Activated naive CD8-positive, alpha-beta T cell treated with anti-CD3 and anti-CD28 coated beads, Interleukin-2, amount 50 U/mL, for 24 hours (primary cell): ENCODE measurements around the gene WDFY2.

ENCODE experiments used
- ATAC-seq: fragments of 150-1000 bp; cut with Tn5 transposase; one replicate; pipeline ENCODE4 v1.10.0; 2021
- DNase-seq: peaks from one replicate; pipeline ENCODE4 v3.0.0; 2021
- H3K27ac Mint-ChIP-seq: one replicate; pipeline ENCODE4 v1.8.0; 2021; ENCODE audit warnings: mild to moderate bottlenecking, mixed read lengths
- H3K27me3 Mint-ChIP-seq: one replicate; pipeline ENCODE4 v1.8.0; 2021; ENCODE audit warnings: mixed read lengths
- H3K36me3 Mint-ChIP-seq: one replicate; pipeline ENCODE4 v1.8.0; 2021; ENCODE audit warnings: low read depth, mixed read lengths
- H3K4me1 Mint-ChIP-seq: one replicate; pipeline ENCODE4 v1.8.0; 2021; ENCODE audit warnings: mixed read lengths
- H3K4me3 Mint-ChIP-seq: one replicate; pipeline ENCODE4 v1.8.0; 2021; ENCODE audit warnings: mild to moderate bottlenecking, moderate library complexity, mixed read lengths
- H3K9me3 Mint-ChIP-seq: one replicate; pipeline ENCODE4 v1.8.0; 2021; ENCODE audit warnings: mixed read lengths

The WDFY2 gene

GRCh38 chr13:51742031-51742430 lies 157.8 kb downstream of the WDFY2 start:
- H3K27ac Mint-ChIP-seq: no peak overlapping the region
- H3K4me1 Mint-ChIP-seq: peaks cover 31% of the 10 kb centered on the region
- peaks cover 6% of the 10 kb centered on the region for H3K9me3 Mint-ChIP-seq
- no peak overlapping the region for H3K4me3 Mint-ChIP-seq
- no peaks in the 10 kb centered on the region for H3K27me3 Mint-ChIP-seq
- peaks cover 45% of the 10 kb centered on the region for H3K36me3 Mint-ChIP-seq
- ATAC-seq: no peak
- DNase-seq: no peak

- Mint-ChIP-seq H3K4me1 (peaks cover 26% of the 10 kb centered on the region), H3K9me3 (peaks cover 6% of the 10 kb centered on the region), H3K27ac (no peak overlapping the region), H3K4me3 (no peak overlapping the region), H3K36me3 (peaks cover 50% of the 10 kb centered on the region), H3K27me3 (no peaks in the 10 kb centered on the region)
- DNase-seq: no peak
- no peak for ATAC-seq
These were observed 158.3 kb downstream of the WDFY2 start for GRCh38 chr13:51742611-51743010.

- peaks cover 17% of the 10 kb centered on the region for H3K9me3 Mint-ChIP-seq
- DNase-seq (no peak), ATAC-seq (no peak)
- peaks cover 8% of the 10 kb centered on the region for H3K4me1 Mint-ChIP-seq
- no peak overlapping the region for H3K4me3 Mint-ChIP-seq
- no peaks in the 10 kb centered on the region for H3K27me3 Mint-ChIP-seq
- H3K27ac Mint-ChIP-seq: no peak overlapping the region
- H3K36me3 Mint-ChIP-seq: peaks cover 48% of the 10 kb centered on the region
These were observed 161.0 kb downstream of the WDFY2 start for GRCh38 chr13:51745243-51745642.

GRCh38 chr13:51746802-51747201 lies 162.5 kb downstream of the WDFY2 start:
- ATAC-seq: no peak
- Mint-ChIP-seq H3K9me3 (peaks cover 17% of the 10 kb centered on the region), H3K36me3 (peaks cover 42% of the 10 kb centered on the region), H3K4me1 (no peaks in the 10 kb centered on the region), H3K4me3 (no peak overlapping the region), H3K27ac (no peak overlapping the region), H3K27me3 (no peaks in the 10 kb centered on the region)
- no peak for DNase-seq

- Mint-ChIP-seq H3K27ac (no peak overlapping the region), H3K4me3 (no peak overlapping the region), H3K4me1 (no peaks in the 10 kb centered on the region), H3K36me3 (peaks cover 42% of the 10 kb centered on the region), H3K9me3 (peaks cover 17% of the 10 kb centered on the region), H3K27me3 (no peaks in the 10 kb centered on the region)
- DNase-seq (no peak), ATAC-seq (no peak)
These were observed 163.5 kb downstream of the WDFY2 start for GRCh38 chr13:51747438-51748434.

GRCh38 chr13:51756651-51757050 lies 172.4 kb downstream of the WDFY2 start:
- Mint-ChIP-seq H3K27me3 (no peaks in the 10 kb centered on the region), H3K36me3 (peaks cover 11% of the 10 kb centered on the region), H3K4me3 (no peak overlapping the region), H3K4me1 (no peaks in the 10 kb centered on the region), H3K9me3 (no peaks in the 10 kb centered on the region), H3K27ac (no peak overlapping the region)
- no peak for ATAC-seq
- DNase-seq: no peak

GRCh38 chr13:51758691-51759090 lies 174.4 kb downstream of the WDFY2 start:
- Mint-ChIP-seq H3K4me1 (peaks cover 17% of the 10 kb centered on the region), H3K9me3 (no peaks in the 10 kb centered on the region), H3K4me3 (no peak overlapping the region), H3K27ac (no peak overlapping the region), H3K27me3 (no peaks in the 10 kb centered on the region), H3K36me3 (peaks cover 11% of the 10 kb centered on the region)
- DNase-seq (no peak), ATAC-seq (no peak)

GRCh38 chr13:51759240-51759639 lies 175.0 kb downstream of the WDFY2 start:
- Mint-ChIP-seq H3K27ac (no peak overlapping the region), H3K9me3 (no peaks in the 10 kb centered on the region), H3K4me3 (no peak overlapping the region), H3K4me1 (peaks cover 23% of the 10 kb centered on the region), H3K27me3 (no peaks in the 10 kb centered on the region), H3K36me3 (peaks cover 8% of the 10 kb centered on the region)
- DNase-seq (no peak), ATAC-seq (no peak)

GRCh38 chr13:51760592-51760991 lies 176.3 kb downstream of the WDFY2 start:
- H3K27me3 Mint-ChIP-seq: no peaks in the 10 kb centered on the region
- H3K9me3 Mint-ChIP-seq: no peaks in the 10 kb centered on the region
- peaks cover 4% of the 10 kb centered on the region for H3K36me3 Mint-ChIP-seq
- ATAC-seq (no peak), DNase-seq (no peak)
- peaks cover 35% of the 10 kb centered on the region for H3K4me1 Mint-ChIP-seq
- H3K27ac Mint-ChIP-seq: peak overlapping the region; percentile 1
- no peak overlapping the region for H3K4me3 Mint-ChIP-seq

- H3K27me3 Mint-ChIP-seq: no peaks in the 10 kb centered on the region
- H3K9me3 Mint-ChIP-seq: no peaks in the 10 kb centered on the region
- peak overlapping the region; percentile 2 for H3K27ac Mint-ChIP-seq
- ATAC-seq: no peak
- peaks cover 8% of the 10 kb centered on the region for H3K36me3 Mint-ChIP-seq
- H3K4me3 Mint-ChIP-seq: no peak overlapping the region
- H3K4me1 Mint-ChIP-seq: peaks cover 47% of the 10 kb centered on the region
- DNase-seq: no peak
These were observed 177.5 kb downstream of the WDFY2 start for GRCh38 chr13:51761643-51762350.

- H3K27me3 Mint-ChIP-seq: no peaks in the 10 kb centered on the region
- no peak overlapping the region for H3K4me3 Mint-ChIP-seq
- ATAC-seq (no peak), DNase-seq (no peak)
- peaks cover 50% of the 10 kb centered on the region for H3K4me1 Mint-ChIP-seq
- no peaks in the 10 kb centered on the region for H3K9me3 Mint-ChIP-seq
- H3K36me3 Mint-ChIP-seq: peaks cover 8% of the 10 kb centered on the region
- peak overlapping the region; percentile 87 for H3K27ac Mint-ChIP-seq
These were observed 179.2 kb downstream of the WDFY2 start for GRCh38 chr13:51763486-51763885.

- peak; percentile 65 for DNase-seq
- peaks cover 8% of the 10 kb centered on the region for H3K36me3 Mint-ChIP-seq
- peak overlapping the region; percentile 80 for H3K4me3 Mint-ChIP-seq
- peaks cover 50% of the 10 kb centered on the region for H3K4me1 Mint-ChIP-seq
- peak overlapping the region; percentile 87 for H3K27ac Mint-ChIP-seq
- peak; percentile 94 for ATAC-seq
- H3K27me3 Mint-ChIP-seq: no peaks in the 10 kb centered on the region
- no peaks in the 10 kb centered on the region for H3K9me3 Mint-ChIP-seq
These were observed 180.2 kb downstream of the WDFY2 start for GRCh38 chr13:51764184-51765141.

GRCh38 chr13:51765142-51765515 lies 180.9 kb downstream of the WDFY2 start:
- peak overlapping the region; percentile 80 for H3K4me3 Mint-ChIP-seq

GRCh38 chr13:51767100-51767499 lies 182.8 kb downstream of the WDFY2 start:
- peaks cover 49% of the 10 kb centered on the region for H3K4me1 Mint-ChIP-seq
- H3K36me3 Mint-ChIP-seq: peaks cover 4% of the 10 kb centered on the region
- no peak overlapping the region for H3K27ac Mint-ChIP-seq
- ATAC-seq (no peak), DNase-seq (no peak)
- no peaks in the 10 kb centered on the region for H3K27me3 Mint-ChIP-seq
- no peak overlapping the region for H3K4me3 Mint-ChIP-seq
- H3K9me3 Mint-ChIP-seq: no peaks in the 10 kb centered on the region

More at GRCh38 chr13:51765142-51765515, 180.9 kb downstream of the WDFY2 start:
- Mint-ChIP-seq H3K27ac (peak overlapping the region; percentile 87), H3K36me3 (peaks cover 6% of the 10 kb centered on the region), H3K27me3 (no peaks in the 10 kb centered on the region), H3K4me1 (peaks cover 50% of the 10 kb centered on the region), H3K9me3 (no peaks in the 10 kb centered on the region)
- ATAC-seq (no peak), DNase-seq (no peak)
